Measurements from ENCODE around the gene FMNL3.
"Not testable (repeated sequence)": the region's sequence is repeated elsewhere in the genome, so short reads cannot be mapped to it uniquely, and the experiment has no call there.

Gene FMNL3

DNA sequence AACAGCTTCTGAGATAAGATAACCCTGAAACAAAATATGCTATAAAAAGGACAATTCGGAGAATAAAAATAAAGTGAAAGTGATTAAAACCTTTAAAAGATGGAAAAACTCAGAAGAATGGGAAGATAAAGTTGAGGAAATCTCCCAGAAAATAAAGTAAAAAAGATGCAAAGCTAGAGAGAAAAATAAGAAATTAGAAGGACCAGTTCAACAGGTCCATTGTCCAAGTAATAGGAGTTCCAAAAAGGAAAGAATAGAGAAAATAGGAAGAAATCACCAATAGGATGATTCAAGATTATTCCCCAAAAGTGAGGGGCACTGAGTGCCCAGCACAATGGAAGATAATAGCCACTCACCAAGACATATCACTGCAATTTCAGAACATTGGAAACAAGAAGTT, 88.6 kb downstream of the FMNL3 start:
- TF ChIP-seq, protein P1, sequence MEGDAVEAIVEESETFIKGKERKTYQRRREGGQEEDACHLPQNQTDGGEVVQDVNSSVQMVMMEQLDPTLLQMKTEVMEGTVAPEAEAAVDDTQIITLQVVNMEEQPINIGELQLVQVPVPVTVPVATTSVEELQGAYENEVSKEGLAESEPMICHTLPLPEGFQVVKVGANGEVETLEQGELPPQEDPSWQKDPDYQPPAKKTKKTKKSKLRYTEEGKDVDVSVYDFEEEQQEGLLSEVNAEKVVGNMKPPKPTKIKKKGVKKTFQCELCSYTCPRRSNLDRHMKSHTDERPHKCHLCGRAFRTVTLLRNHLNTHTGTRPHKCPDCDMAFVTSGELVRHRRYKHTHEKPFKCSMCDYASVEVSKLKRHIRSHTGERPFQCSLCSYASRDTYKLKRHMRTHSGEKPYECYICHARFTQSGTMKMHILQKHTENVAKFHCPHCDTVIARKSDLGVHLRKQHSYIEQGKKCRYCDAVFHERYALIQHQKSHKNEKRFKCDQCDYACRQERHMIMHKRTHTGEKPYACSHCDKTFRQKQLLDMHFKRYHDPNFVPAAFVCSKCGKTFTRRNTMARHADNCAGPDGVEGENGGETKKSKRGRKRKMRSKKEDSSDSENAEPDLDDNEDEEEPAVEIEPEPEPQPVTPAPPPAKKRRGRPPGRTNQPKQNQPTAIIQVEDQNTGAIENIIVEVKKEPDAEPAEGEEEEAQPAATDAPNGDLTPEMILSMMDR (IDR thresholded peaks at IDR 0.05), result no peak

DNA sequence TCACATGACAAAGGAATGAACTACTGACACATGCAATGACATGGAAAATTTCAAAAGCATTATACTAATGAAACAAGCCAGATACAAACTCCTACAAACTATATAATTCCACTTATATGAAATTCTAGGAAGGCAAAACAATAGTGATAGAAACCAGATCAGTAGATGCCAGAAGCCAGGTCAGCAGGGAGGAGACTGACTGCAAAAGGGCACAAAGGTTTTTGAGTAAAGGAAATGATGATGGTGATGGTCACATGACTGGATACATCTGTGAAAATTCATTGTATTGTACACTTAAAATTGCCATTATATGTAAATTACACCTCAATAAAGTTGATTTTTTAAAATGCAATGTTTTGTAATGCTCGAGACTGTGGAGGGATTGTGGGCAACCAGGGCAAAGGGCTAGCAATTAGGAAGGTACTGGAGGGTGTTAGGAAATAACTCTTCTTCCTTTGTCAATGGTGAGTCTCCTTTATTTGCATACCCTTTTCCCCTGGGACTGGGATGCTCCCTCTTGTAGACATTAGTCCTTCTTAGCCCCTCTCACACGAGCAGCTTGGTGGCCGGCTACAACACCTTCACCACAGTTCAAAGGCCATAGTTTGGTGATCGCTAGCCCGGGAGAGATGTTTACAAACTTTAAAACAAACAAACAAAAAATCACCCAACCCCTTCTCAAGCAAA, 90.5 kb downstream of the FMNL3 start:
- TF ChIP-seq, protein P1 (IDR thresholded peaks at IDR 0.05), result no peak

DNA sequence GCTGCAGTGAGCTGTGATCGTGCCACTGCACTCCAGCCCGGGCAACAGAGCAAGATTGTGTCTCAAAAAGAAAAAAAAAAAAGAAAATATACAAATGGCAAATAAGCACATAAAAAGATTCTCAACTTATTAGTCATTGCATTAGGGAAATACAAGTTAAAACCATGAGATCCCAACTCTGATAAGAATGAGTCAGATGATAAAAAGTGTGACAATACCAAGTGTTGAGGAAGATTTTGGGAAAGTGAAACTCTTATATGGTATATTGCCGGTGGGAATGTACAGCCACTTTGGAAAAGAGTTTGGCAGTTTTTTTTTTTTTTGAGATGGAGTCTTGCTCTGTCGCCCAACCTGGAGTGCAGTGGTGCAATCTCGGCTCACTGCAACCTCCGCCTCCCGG, 91.5 kb downstream of the FMNL3 start:
- TF ChIP-seq, protein P1 (IDR thresholded peaks at IDR 0.05), result no peak

DNA sequence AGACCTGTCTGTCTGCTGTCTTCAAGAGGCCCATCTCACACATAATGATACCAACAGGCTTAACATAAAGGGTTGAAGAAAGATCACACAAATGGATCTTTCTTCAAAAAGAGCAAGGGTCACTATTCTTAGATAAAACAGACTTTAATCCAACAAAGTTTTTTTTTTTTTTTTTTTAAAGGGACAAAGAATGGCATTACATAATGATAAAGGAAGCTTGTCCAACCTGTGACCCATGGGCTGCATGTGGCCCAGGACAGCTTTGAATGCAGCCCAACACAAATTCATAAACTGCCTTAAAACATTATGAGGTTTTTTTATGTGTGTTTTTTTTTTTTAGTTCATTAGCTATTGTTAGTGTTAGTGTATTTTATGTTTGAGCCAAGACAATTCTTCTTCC, 95.0 kb downstream of the FMNL3 start:
- TF ChIP-seq, protein P1 (IDR thresholded peaks at IDR 0.05), result no peak

DNA sequence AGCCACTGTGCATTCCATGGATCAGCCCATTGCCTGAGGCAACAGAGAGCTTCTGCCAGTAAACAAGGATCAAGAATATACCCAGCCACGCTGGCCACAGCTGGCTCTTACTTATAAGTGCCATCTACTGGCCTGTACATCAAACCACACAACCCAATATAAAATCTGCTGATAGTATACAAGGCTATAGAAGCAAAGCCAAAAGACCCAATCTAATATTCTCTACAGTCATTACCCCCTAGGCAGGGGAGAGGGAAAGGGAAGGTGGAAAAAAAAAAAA, 97.4 kb downstream of the FMNL3 start:
- TF ChIP-seq, protein P1 (IDR thresholded peaks at IDR 0.05), result peak; percentile 60

DNA sequence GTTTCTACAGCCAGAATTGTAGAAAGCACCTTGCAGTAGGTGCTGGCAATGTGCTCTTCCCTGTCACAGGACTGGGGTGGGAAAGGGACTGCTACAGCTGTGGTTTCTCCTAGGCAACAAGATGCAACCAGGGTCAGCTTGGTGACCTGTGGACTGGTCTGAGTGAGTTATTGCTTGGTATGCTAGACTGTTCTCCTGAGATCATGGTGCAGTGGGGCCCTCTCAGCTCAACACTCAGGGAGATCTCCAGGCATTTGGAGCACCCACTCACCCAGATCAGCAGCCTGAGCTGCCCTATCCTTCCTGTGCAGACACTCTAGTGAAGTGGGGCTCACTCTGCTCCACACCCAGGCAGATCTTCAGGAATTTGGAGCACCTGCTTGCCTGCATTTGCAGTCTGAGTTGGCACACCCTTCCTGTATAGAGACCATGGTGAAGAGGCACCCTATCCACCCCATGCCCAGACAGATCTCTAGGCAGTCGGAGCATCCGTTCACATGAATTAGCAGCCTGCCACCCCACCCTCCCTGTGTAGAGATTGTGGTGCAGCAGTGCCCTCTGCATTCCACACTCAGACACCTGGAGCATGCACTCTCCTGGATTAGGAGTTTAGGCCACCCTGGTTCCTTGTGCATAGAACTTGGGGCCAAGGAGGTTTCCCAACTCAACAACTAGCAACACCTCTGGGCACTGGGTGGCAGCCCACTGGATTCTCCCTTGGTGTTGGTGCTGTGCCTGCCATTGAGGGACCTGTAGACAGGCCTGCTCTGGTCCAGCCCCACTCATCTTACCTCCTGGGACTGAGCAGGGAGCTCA, 97.9 kb downstream of the FMNL3 start:
- TF ChIP-seq, protein P1 (IDR thresholded peaks at IDR 0.05), result no peak

DNA sequence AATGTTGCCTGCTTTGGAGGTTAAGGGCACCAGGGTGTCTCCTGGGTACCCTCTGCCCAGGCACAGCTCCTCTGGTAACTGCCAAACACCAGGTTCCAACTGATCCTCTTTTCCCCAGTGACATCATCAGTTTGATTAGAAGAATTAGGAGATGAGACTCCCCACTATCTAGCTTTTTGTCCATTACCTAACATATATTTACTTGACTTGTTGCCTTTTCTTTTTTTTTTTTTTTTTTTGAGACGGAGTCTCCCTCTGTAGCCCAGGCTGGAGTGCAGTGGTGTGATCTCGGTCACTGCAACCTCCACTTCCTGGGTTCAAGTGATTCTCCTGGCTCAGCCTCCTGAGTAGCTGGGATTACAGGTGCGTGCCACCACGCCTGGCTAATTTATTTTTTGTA, 101.7 kb downstream of the FMNL3 start, which contains the start of gene FAM186B:
FAM186B (minus strand) TSS at position 101 of the 400 bp plus-strand sequence. CDS start 162 bp downstream, outside the sequence.
- TF ChIP-seq, protein P1 (IDR thresholded peaks at IDR 0.05), result not testable (repeated sequence)
